ENCODE measurements around the gene NOTCH4.
"Not testable (repeated sequence)": the region's sequence is repeated elsewhere in the genome, so short reads cannot be mapped to it uniquely, and the experiment has no call there.

NOTCH4 gene

GRCh38 chr6:32223258-32224235 is at the start of gene NOTCH4:
NOTCH4 (minus strand) TSS chr6:32224067; CDS start chr6:32223928, 139 bp downstream.
- no peak for DNase-seq

GRCh38 chr6:32271429-32271828 is 47.6 kb upstream of the NOTCH4 start:
- no peak for DNase-seq

GRCh38 chr6:32268459-32268858 is 44.6 kb upstream of the NOTCH4 start:
- DNase-seq = not testable (repeated sequence)

GRCh38 chr6:32267035-32267434 is 43.2 kb upstream of the NOTCH4 start:
- no peak for DNase-seq

GRCh38 chr6:32257262-32257661 is 33.4 kb upstream of the NOTCH4 start:
- DNase-seq = not testable (repeated sequence)

- DNase-seq = peak; percentile 85
Observed at GRCh38 chr6:32255199-32256153, 31.6 kb upstream of the NOTCH4 start.

GRCh38 chr6:32254761-32255198 is 30.9 kb upstream of the NOTCH4 start:
- DNase-seq = peak; percentile 37

- no peak for DNase-seq
Observed at GRCh38 chr6:32252331-32253009, 28.6 kb upstream of the NOTCH4 start.

GRCh38 chr6:32249262-32249661 is 25.4 kb upstream of the NOTCH4 start:
- no peak for DNase-seq

GRCh38 chr6:32247401-32247800 is 23.5 kb upstream of the NOTCH4 start:
- DNase-seq = no peak

- peak; percentile 90 for DNase-seq
Observed at GRCh38 chr6:32244946-32245398, 21.1 kb upstream of the NOTCH4 start.

- DNase-seq = no peak
Observed at GRCh38 chr6:32244270-32244669, 20.4 kb upstream of the NOTCH4 start.

GRCh38 chr6:32242318-32242813 is 18.5 kb upstream of the NOTCH4 start:
- DNase-seq = not testable (repeated sequence)

- no peak for DNase-seq
Observed at GRCh38 chr6:32240686-32241085, 16.8 kb upstream of the NOTCH4 start.

GRCh38 chr6:32239462-32239861 is 15.6 kb upstream of the NOTCH4 start:
- no peak for DNase-seq

- no peak for DNase-seq
Observed at GRCh38 chr6:32234934-32235333, 11.1 kb upstream of the NOTCH4 start.

GRCh38 chr6:32226434-32226833 is 2.6 kb upstream of the NOTCH4 start:
- no peak for DNase-seq

GRCh38 chr6:32224696-32225095 is 829 bp upstream of the NOTCH4 start:
- no peak for DNase-seq

- DNase-seq = no peak
Observed at GRCh38 chr6:32222333-32223230, 1.3 kb downstream of the NOTCH4 start.

- no peak for DNase-seq
Observed at GRCh38 chr6:32220021-32220420, 3.8 kb downstream of the NOTCH4 start.

GRCh38 chr6:32218167-32218566 is 5.7 kb downstream of the NOTCH4 start:
- DNase-seq = no peak

Data from femur (tissue), 1 donor.